ENCODE results near the gene RELT. TPM values are rescaled to one million over a fixed set of nuclear protein-coding genes. Genes with fewer than 3 reads are reported as not detected.

RELT gene
- total RNA-seq, 1 experiment from 2014 or later, result 10.2 TPM

GRCh38 chr11:73389916-73390315 is 13.7 kb downstream of the RELT start:
- Histone ChIP-seq H3K56ac (ENCODE audit: insufficient read length, low read depth, low read length) (no peak overlapping the region), H2BK5ac (ENCODE audit: insufficient read length, low read length) (no peak overlapping the region), H4K5ac (ENCODE audit: insufficient read length, low read depth, low read length) (no peak overlapping the region), H3K4me2 (ENCODE audit: insufficient read depth, insufficient read length, low read length) (no peak overlapping the region), H2AK5ac (ENCODE audit: insufficient read length, low read length) (no peak overlapping the region), H2BK12ac (ENCODE audit: insufficient read length, low read depth, low read length) (no peak overlapping the region), H3K27me3 (ENCODE audit: insufficient read depth, low read length) (no peaks in the 10 kb centered on the region), H3K23ac (ENCODE audit: insufficient read length, low read depth, low read length) (no peak overlapping the region), H3K79me2 (ENCODE audit: insufficient read depth, low read length) (no peaks in the 10 kb centered on the region), H3T11ph (ENCODE audit: low read length) (no peak overlapping the region), H2AFZ (ENCODE audit: low read length) (no peak overlapping the region), H3K79me1 (ENCODE audit: insufficient read depth, low read depth, low read length, poor library complexity, severe bottlenecking) (no peaks in the 10 kb centered on the region), H3K9me3 (ENCODE audit: control insufficient read depth, low read depth, low read length) (no peaks in the 10 kb centered on the region), H2BK120ac (ENCODE audit: low read depth, low read length, poor library complexity, severe bottlenecking) (no peak overlapping the region), H3K4ac (ENCODE audit: low read depth, low read length) (no peak overlapping the region), H3K4me1 (ENCODE audit: insufficient read depth, low read length) (no peaks in the 10 kb centered on the region), H4K8ac (replicated peaks; ENCODE audit: insufficient read length, low read depth, low read length) (no peak overlapping the region), H3K27ac (ENCODE audit: insufficient read length, low read depth, low read length) (no peak overlapping the region), H2BK20ac (ENCODE audit: low read depth, low read length, poor library complexity, severe bottlenecking) (no peak overlapping the region), H4K20me1 (ENCODE audit: control insufficient read depth, insufficient read depth, insufficient read length) (no peaks in the 10 kb centered on the region), H4K91ac (ENCODE audit: insufficient read length, low read depth, low read length) (no peak overlapping the region), H3K23me2 (ENCODE audit: insufficient read length, low read depth, low read length, poor library complexity, severe bottlenecking) (no peaks in the 10 kb centered on the region), H3K14ac (ENCODE audit: insufficient read depth, low read length) (no peak overlapping the region), H2BK15ac (ENCODE audit: low read depth, low read length) (no peak overlapping the region), H3K9ac (ENCODE audit: extremely low read depth, insufficient read length, low read length) (no peak overlapping the region), H3K18ac (ENCODE audit: insufficient read length, low read depth, low read length) (no peak overlapping the region)
- no peaks in the 10 kb centered on the region for H3K9me3 Mint-ChIP-seq
- no CpG with 5 or more reads among the region's 7 CpGs for WGBS (ENCODE audit: extremely low coverage, insufficient read length, low lambda C conversion rate)
- no peak for TF ChIP-seq CTCF (conservative IDR thresholded peaks at IDR 0.05)
- peaks cover 21 to 31% of the 10 kb centered on the region in 2 experiments for H3K4me1 Mint-ChIP-seq
- no peak for DNase-seq
- peaks cover 0 to 2% (median 0%) of the 10 kb centered on the region in 3 experiments; a peak in 2 of 7 replicates for H3K36me3 Mint-ChIP-seq (ENCODE audit: insufficient read depth in 1 of 3, low read depth in 3 of 3)
- H3K27ac Mint-ChIP-seq, result peak overlapping the region in 1 of 3 experiments; percentile 13; a peak in 2 of 7 replicates
- H3K4me3 Mint-ChIP-seq, result no peak overlapping the region
- H3K27me3 Mint-ChIP-seq (ENCODE audit: low read depth), result no peaks in the 10 kb centered on the region; the same call in 1 of the 2 replicates

Data from H9 (cell line).